GM12875 (cell line): Measurements from ENCODE around the gene TPM2.

Experiments used
- H3K4me3 ChIP-seq: one replicate; pipeline ENCODE4 v1.5.1; 2011; ENCODE audit warnings: low read depth, low read length, control low read depth
- TF ChIP-seq, protein P1 (sequence below): IDR thresholded peaks from 2 replicates; pipeline ENCODE4 v1.5.1; 2011; ENCODE audit warnings: low read depth, mild to moderate bottlenecking, control low read depth, inconsistent platforms, low read length, moderate library complexity, borderline replicate concordance; ENCODE audit not compliant: insufficient read depth

The TPM2 gene

DNA sequence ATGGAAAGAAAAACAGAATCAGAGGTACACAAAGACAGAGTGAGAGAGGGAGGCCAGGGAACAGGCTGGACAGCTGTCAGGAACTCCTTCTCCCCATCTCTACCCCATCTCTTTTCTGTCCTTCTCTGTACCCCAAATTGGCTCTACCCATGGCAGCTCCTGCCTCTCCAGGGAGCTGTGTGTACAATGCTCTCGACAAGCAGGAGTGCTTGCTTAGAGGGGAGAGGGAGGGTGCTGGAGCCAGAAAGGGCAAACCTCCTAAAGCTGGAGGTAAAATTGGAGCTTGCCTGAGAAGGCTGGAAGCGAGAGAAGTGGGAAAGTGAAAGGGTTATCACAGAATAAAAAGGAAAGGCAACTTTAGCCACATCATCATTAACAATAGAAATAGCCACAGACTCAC lies 6.4 kb downstream of the TPM2 start:
- no peak overlapping the region for H3K4me3 ChIP-seq
- TF ChIP-seq, protein P1, sequence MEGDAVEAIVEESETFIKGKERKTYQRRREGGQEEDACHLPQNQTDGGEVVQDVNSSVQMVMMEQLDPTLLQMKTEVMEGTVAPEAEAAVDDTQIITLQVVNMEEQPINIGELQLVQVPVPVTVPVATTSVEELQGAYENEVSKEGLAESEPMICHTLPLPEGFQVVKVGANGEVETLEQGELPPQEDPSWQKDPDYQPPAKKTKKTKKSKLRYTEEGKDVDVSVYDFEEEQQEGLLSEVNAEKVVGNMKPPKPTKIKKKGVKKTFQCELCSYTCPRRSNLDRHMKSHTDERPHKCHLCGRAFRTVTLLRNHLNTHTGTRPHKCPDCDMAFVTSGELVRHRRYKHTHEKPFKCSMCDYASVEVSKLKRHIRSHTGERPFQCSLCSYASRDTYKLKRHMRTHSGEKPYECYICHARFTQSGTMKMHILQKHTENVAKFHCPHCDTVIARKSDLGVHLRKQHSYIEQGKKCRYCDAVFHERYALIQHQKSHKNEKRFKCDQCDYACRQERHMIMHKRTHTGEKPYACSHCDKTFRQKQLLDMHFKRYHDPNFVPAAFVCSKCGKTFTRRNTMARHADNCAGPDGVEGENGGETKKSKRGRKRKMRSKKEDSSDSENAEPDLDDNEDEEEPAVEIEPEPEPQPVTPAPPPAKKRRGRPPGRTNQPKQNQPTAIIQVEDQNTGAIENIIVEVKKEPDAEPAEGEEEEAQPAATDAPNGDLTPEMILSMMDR = no peak

GRCh38 chr9:35682520-35683315 lies 7.0 kb downstream of the TPM2 start:
- no peak overlapping the region for H3K4me3 ChIP-seq
- TF ChIP-seq, protein P1 = no peak

DNA sequence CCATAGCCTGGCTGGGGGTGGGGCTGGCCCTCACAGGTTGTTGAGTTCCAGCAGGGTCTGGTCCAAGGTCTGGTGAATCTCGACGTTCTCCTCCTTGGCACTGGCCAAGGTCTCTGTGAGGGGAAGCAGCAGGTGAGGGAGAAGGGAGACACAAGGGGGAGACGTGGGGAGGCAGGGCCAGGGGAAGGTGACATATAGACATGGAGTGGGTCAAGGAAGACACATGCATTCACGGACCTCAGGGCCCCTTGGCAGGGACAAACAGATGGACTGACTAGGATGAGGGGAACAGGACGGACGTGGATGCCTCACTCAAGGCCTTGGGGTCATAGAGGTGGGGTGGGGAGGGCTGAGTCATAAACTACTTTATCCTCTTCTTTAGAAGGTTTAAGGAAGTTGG lies 7.7 kb downstream of the TPM2 start:
- TF ChIP-seq, protein P1 = no peak
- no peak overlapping the region for H3K4me3 ChIP-seq

DNA sequence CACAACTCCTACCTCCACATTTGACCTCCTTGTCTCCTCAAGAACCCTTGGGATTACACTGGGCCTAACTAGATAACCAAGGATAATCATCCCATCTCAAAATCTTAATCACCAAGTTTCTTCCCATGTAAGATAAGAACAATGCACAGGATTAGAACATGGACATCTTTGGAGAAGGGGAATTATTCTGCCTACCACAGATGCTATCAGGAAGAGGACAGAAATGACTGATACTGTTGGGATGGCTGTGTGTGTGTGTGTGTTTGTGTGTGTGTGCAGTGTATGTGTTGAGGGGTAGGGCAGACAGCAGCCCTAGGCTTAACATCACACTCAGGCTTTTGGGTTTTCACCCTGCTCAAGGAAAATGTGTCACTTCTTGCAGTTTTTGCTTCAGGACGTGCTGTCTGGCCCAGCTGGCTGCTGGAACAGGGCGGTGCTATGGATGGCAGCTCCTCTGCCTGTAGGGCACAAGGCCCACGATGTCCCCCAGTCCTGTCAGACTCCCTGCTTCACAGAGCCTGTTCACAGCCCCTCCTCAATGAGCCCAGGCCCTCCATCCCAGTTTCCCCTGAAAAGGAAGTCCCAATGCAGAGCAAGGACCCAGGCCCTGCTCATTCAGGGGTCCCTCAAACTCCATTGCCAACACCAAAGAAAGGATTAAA lies 8.3 kb downstream of the TPM2 start:
- no peak overlapping the region for H3K4me3 ChIP-seq
- TF ChIP-seq, protein P1 = no peak

DNA sequence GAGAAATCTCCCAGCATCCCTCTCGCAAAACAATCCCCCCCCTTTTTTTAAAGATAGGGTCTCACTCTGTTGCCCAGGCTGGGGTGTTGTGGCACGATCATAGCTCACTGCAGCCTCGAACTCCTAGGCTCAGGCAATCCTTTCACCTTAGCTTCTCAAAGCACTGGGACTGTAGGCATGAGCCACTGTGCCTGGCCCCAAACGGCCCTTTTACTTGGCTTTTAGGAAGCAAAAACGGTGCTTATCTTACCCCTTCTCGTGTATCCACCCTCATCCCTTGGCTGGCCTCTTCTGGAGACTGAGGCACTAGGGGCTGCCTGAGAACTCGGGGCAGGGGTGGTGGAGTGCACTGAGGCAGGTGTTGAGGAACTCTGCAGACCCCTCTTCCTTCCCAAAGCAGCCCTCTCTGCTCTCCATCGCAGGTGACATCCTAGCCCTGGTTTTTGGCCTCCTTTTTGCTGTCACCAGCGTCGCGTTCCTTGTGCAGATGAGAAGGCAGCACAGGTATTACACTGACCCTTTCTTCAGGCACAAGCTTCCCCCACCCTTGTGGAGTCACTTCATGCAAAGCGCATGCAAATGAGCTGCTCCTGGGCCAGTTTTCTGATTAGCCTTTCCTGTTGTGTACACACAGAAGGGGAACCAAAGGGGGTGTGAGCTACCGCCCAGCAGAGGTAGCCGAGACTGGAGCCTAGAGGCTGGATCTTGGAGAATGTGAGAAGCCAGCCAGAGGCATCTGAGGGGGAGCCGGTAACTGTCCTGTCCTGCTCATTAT lies 9.2 kb downstream of the TPM2 start:
- TF ChIP-seq, protein P1 = no peak
- no peak overlapping the region for H3K4me3 ChIP-seq

GRCh38 chr9:35679766-35680330 lies 9.9 kb downstream of the TPM2 start:
- TF ChIP-seq, protein P1 = no peak
- H3K4me3 ChIP-seq = no peak overlapping the region
